Osteoblast (primary cell): Measurements from ENCODE around the gene IGFBP7. TPM values are rescaled to one million over a fixed set of nuclear protein-coding genes. Genes with fewer than 3 reads are reported as not detected.

Experiments used
- DNase-seq: peaks from one replicate; pipeline ENCODE4 v3.0.0; 2011; ENCODE audit warnings: low spot score, mixed read lengths; ENCODE audit not compliant: insufficient read length; ENCODE audit errors: missing footprints
- H2AFZ ChIP-seq: 2 replicates; pipeline ENCODE4 v1.6.0; 2011; ENCODE audit warnings: mild to moderate bottlenecking, low read length
- H3K27ac ChIP-seq: 2 replicates; pipeline ENCODE4 v1.5.1; 2011; ENCODE audit warnings: mild to moderate bottlenecking, low read depth, low read length, moderate library complexity
- H3K27me3 ChIP-seq: 2 replicates; pipeline ENCODE4 v1.6.0; 2012; ENCODE audit warnings: mild to moderate bottlenecking, control low read depth, inconsistent platforms, low read length, moderate library complexity; ENCODE audit not compliant: insufficient read depth
- H3K36me3 ChIP-seq: 2 replicates; pipeline ENCODE4 v1.5.1; 2011; ENCODE audit warnings: mild to moderate bottlenecking, low read length, control low read depth, moderate library complexity; ENCODE audit not compliant: insufficient read depth
- H3K4me1 ChIP-seq: 2 replicates; pipeline ENCODE4 v1.5.1; 2011; ENCODE audit warnings: mild to moderate bottlenecking, low read length, control low read depth, moderate library complexity; ENCODE audit not compliant: insufficient read depth
- H3K4me2 ChIP-seq: 2 replicates; pipeline ENCODE4 v1.6.0; 2011; ENCODE audit warnings: mild to moderate bottlenecking, low read length; ENCODE audit not compliant: insufficient read depth
- H3K4me3 ChIP-seq: fragments of 200-600 bp; sonication (generic); 3 replicates; pipeline ENCODE4 v1.5.1; 2012; ENCODE audit warnings: mild to moderate bottlenecking, low read length, inconsistent platforms; ENCODE audit not compliant: insufficient read depth
- H3K79me2 ChIP-seq: 2 replicates; pipeline ENCODE4 v1.6.0; 2012; ENCODE audit warnings: mild to moderate bottlenecking, low read length, control low read depth, inconsistent platforms; ENCODE audit not compliant: insufficient read depth
- H3K9me3 ChIP-seq: 2 replicates; pipeline ENCODE4 v1.5.1; 2011; ENCODE audit warnings: low read depth, low read length, control low read depth
- H4K20me1 ChIP-seq: 2 replicates; pipeline ENCODE4 v1.6.0; 2012; ENCODE audit warnings: mild to moderate bottlenecking, low read length, control low read depth; ENCODE audit not compliant: insufficient read depth
- CTCF ChIP-seq: IDR thresholded peaks from 2 replicates; pipeline ENCODE4 v1.5.1; 2011; ENCODE audit warnings: mild to moderate bottlenecking, low read depth, low read length, moderate library complexity; ENCODE audit errors: extremely low read depth
- total RNA-seq: library from RNA; depleted of rRNA; stranded (reverse); fragments of >200 nt; gene quantifications from 2 replicates; pipeline ENCODE4 v1.2.3, GENCODE V29; 2012

The IGFBP7 gene
- total RNA-seq, 1 donor, result 715 TPM

DNA sequence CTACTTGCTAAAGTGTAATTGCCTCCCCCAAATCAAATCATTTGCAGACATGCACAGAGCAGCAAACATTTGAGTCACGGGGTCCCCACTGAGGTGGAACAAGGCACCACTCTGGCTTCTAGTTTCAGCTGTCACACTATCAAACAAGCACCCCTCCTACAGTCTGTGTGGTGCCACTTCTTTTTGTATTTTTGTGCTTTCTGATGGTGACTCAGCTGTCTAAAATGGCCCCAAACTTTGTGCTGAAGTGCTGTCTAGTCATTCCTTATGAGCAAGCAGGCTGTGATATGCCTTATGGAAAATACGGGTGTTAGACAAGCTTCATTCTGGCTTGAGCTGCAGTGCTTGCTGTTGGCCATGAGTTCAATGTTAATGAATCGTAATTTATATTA, 15.4 kb downstream of the IGFBP7 start:
- H2AFZ ChIP-seq, result no peak overlapping the region
- H3K79me2 ChIP-seq, result peaks cover 95% of the 10 kb centered on the region
- H3K4me1 ChIP-seq, result peaks cover 63% of the 10 kb centered on the region
- H3K27me3 ChIP-seq, result no peaks in the 10 kb centered on the region
- no peak for DNase-seq
- H4K20me1 ChIP-seq, result peaks cover 3% of the 10 kb centered on the region
- H3K9me3 ChIP-seq, result no peaks in the 10 kb centered on the region
- peak overlapping the region; percentile 6 for H3K4me3 ChIP-seq
- peak overlapping the region; percentile 57 for H3K4me2 ChIP-seq
- peak; percentile 1 for TF ChIP-seq CTCF
- H3K27ac ChIP-seq, result peak overlapping the region; percentile 86
- peaks cover 45% of the 10 kb centered on the region for H3K36me3 ChIP-seq

- Histone ChIP-seq H3K4me3 (peak overlapping the region; percentile 6), H3K27ac (peak overlapping the region; percentile 86), H3K4me2 (peak overlapping the region; percentile 57), H3K36me3 (peaks cover 52% of the 10 kb centered on the region), H2AFZ (no peak overlapping the region), H3K27me3 (no peaks in the 10 kb centered on the region), H3K9me3 (no peaks in the 10 kb centered on the region), H3K4me1 (peaks cover 63% of the 10 kb centered on the region), H4K20me1 (peaks cover 3% of the 10 kb centered on the region), H3K79me2 (peaks cover 95% of the 10 kb centered on the region)
- DNase-seq, result no peak
- TF ChIP-seq CTCF, result no peak
Measured at GRCh38 chr4:57093845-57094831, 16.0 kb downstream of the IGFBP7 start.

GRCh38 chr4:57091657-57092162, 18.5 kb downstream of the IGFBP7 start:
- Histone ChIP-seq H3K79me2 (peaks cover 94% of the 10 kb centered on the region), H3K4me2 (no peak overlapping the region), H3K9me3 (no peaks in the 10 kb centered on the region), H3K36me3 (peaks cover 43% of the 10 kb centered on the region), H4K20me1 (peaks cover 3% of the 10 kb centered on the region), H3K27ac (no peak overlapping the region), H3K4me3 (no peak overlapping the region), H3K4me1 (peaks cover 39% of the 10 kb centered on the region), H2AFZ (no peak overlapping the region), H3K27me3 (no peaks in the 10 kb centered on the region)
- no peak for DNase-seq
- TF ChIP-seq CTCF, result no peak

DNA sequence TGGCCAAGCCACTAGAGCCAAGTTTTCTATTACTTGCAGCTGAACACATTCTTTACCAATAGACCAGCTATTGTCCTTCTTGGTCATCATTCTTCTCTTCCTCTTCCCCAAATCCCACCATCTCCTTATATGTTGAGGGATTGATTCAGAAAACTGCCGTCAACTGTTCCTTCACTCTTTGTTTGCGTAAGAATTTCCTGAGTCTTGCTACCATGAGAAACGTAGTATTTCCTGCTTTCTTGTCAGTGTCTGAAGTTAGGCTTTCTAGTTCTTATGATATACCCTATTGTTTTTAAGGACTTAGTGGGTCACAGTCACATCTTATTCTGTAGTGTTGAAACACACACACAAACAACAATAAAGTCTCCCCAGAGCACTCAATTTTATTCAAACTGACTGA, 20.1 kb downstream of the IGFBP7 start:
- peaks cover 42% of the 10 kb centered on the region for H3K36me3 ChIP-seq
- DNase-seq, result no peak
- H4K20me1 ChIP-seq, result no peaks in the 10 kb centered on the region
- no peak for TF ChIP-seq CTCF
- H3K79me2 ChIP-seq, result peaks cover 88% of the 10 kb centered on the region
- no peaks in the 10 kb centered on the region for H3K9me3 ChIP-seq
- no peaks in the 10 kb centered on the region for H3K27me3 ChIP-seq
- no peak overlapping the region for H3K27ac ChIP-seq
- no peak overlapping the region for H2AFZ ChIP-seq
- H3K4me1 ChIP-seq, result peaks cover 23% of the 10 kb centered on the region
- no peak overlapping the region for H3K4me3 ChIP-seq
- H3K4me2 ChIP-seq, result no peak overlapping the region
